AG04450 (cell line): ENCODE results near the gene LMF1. TPM values are rescaled to one million over a fixed set of nuclear protein-coding genes. Genes with fewer than 3 reads are reported as not detected.
"Not testable (repeated sequence)": the region's sequence is repeated elsewhere in the genome, so short reads cannot be mapped to it uniquely, and the experiment has no call there.

Experiments used
- CTCF ChIA-PET: fragments of 300-600, 350-600 bp; formaldehyde crosslinking; extraction: SDS; loops from one replicate; lab custom pipeline; 2022; ENCODE audit warnings: antibody characterized with exemption, inconsistent platforms; lab: Charles Lee
- POLR2A ChIA-PET: fragments of 350-600 bp; formaldehyde crosslinking; extraction: SDS; loops from one replicate; lab custom pipeline; 2021; ENCODE audit warnings: antibody characterized with exemption, inconsistent platforms; lab: Yijun Ruan, JAX
- DNase-seq: peaks from one replicate; pipeline ENCODE4 v3.0.0-alpha.2; 2011; ENCODE audit warnings: low read depth, low spot score
- H3K27ac ChIP-seq: one replicate; pipeline ENCODE4 v1.5.1; 2012; ENCODE audit warnings: low read depth, low read length, control low read depth
- H3K27me3 ChIP-seq: one replicate; pipeline ENCODE4 v1.6.0; 2012; ENCODE audit warnings: low read length; ENCODE audit not compliant: control insufficient read depth, insufficient read depth
- H3K4me3 ChIP-seq: 2 replicates; pipeline ENCODE4 v1.5.1; 2011; ENCODE audit warnings: mild to moderate bottlenecking, low read depth, low read length, control low read depth
- H3K9me3 ChIP-seq: 2 replicates; pipeline ENCODE4 v1.5.1; 2012; ENCODE audit warnings: low read length; ENCODE audit not compliant: control insufficient read depth, insufficient read depth
- CTCF ChIP-seq: IDR thresholded peaks from 2 replicates; pipeline ENCODE4 v1.5.1; 2011; ENCODE audit warnings: low read depth, low read length, control low read depth, inconsistent platforms
- polyA plus RNA-seq: library from polyadenylated mRNA; depleted of rRNA; stranded (reverse); fragments of >200 nt; gene quantifications from 2 replicates; pipeline ENCODE4 v1.2.3, GENCODE V29; 2011

Gene LMF1
- polyA plus RNA-seq, 1 experiment, result 11.8 TPM

GRCh38 chr16:963913-964312 lies 6.9 kb downstream of the LMF1 start:
- H3K4me3 ChIP-seq, result no peak overlapping the region

GRCh38 chr16:962901-963814 lies 7.6 kb downstream of the LMF1 start:
- TF ChIP-seq CTCF, result no peak
- ChIA-PET POLR2A (interaction anchor here (0.7 kb wide), 1 partner anchor 106 kb away, joined by 3 read pairs; no protein-coding TSS in a partner anchor), CTCF (no interaction called here)
- Histone ChIP-seq H3K9me3 (peaks cover 46% of the 10 kb centered on the region), H3K27me3 (no peaks in the 10 kb centered on the region), H3K27ac (no peak overlapping the region), H3K4me3 (no peak overlapping the region)
- DNase-seq, result no peak

More at GRCh38 chr16:963913-964312, 6.9 kb downstream of the LMF1 start:
- TF ChIP-seq CTCF, result no peak
- no peak overlapping the region for H3K27ac ChIP-seq
- H3K9me3 ChIP-seq, result peaks cover 46% of the 10 kb centered on the region
- no peaks in the 10 kb centered on the region for H3K27me3 ChIP-seq
- ChIA-PET CTCF (interaction anchor here (0.6 to 1.1 kb wide), 2 partner anchors 91 to 92 kb away, joined by 3 to 5 read pairs; no protein-coding TSS in a partner anchor), POLR2A (interaction anchor here (0.7 kb wide), 1 partner anchor 105 kb away, joined by 3 read pairs; no protein-coding TSS in a partner anchor)
- DNase-seq, result no peak

- ChIA-PET CTCF (no interaction called here), POLR2A (no interaction called here)
- Histone ChIP-seq H3K27me3 (no peaks in the 10 kb centered on the region), H3K4me3 (no peak overlapping the region), H3K9me3 (peaks cover 42% of the 10 kb centered on the region), H3K27ac (no peak overlapping the region)
- no peak for TF ChIP-seq CTCF
- DNase-seq, result no peak
Observed at GRCh38 chr16:962366-962765, 8.4 kb downstream of the LMF1 start.

GRCh38 chr16:959232-960040 lies 11.3 kb downstream of the LMF1 start:
- no peak overlapping the region for H3K27ac ChIP-seq
- peaks cover 15% of the 10 kb centered on the region; the same call in 1 of the 2 replicates for H3K9me3 ChIP-seq
- H3K4me3 ChIP-seq, result no peak overlapping the region
- POLR2A ChIA-PET, result no interaction called here
- TF ChIP-seq CTCF, result no peak
- no peak for DNase-seq
- CTCF ChIA-PET, result no interaction called here
- no peaks in the 10 kb centered on the region for H3K27me3 ChIP-seq

- CTCF ChIA-PET, POLR2A ChIA-PET, H3K27me3 ChIP-seq, H3K27ac ChIP-seq, H3K9me3 ChIP-seq, H3K4me3 ChIP-seq, DNase-seq: not testable (repeated sequence)
Observed at GRCh38 chr16:955766-956165, 15.0 kb downstream of the LMF1 start.

GRCh38 chr16:953818-954217 lies 17.0 kb downstream of the LMF1 start:
- H3K27ac ChIP-seq, H3K27me3 ChIP-seq, H3K9me3 ChIP-seq, POLR2A ChIA-PET, H3K4me3 ChIP-seq, DNase-seq, CTCF ChIA-PET: not testable (repeated sequence)
